Loucy (cell line): ENCODE results near the gene STK25.

Source experiments
- EZH2phosphoT487 ChIP-seq: fragments of 200-600 bp; IDR thresholded peaks from 2 replicates; pipeline ENCODE4 v1.6.1; 2018; ENCODE audit warnings: antibody characterized with exemption, mild to moderate bottlenecking, moderate library complexity, borderline replicate concordance
- TF ChIP-seq, protein P1 (sequence below): fragments of 200-600 bp; sonication (generic); conservative IDR thresholded peaks from 2 replicates; pipeline ENCODE4 v1.5.1; 2014; ENCODE audit warnings: mild to moderate bottlenecking, antibody characterized with exemption, low read length

DNA sequence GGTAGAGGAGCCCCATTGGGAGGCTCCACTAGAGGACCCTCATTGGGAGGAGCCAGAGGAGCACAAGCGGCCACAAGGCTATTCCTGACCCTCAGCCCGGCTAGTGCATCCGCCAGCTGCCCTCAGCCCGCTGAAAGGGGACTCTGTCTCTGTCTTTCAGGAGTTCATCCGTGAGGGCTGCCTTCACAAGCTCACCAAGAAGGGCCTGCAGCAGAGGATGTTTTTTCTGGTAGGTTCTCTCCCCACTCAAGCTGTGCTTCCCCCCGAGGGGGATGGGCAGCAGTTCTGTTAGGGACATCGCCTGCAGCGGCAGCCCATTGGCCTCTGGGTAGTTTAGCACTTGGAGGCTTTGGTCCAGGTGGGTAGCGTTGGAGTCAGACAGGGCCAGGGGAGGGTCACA lies 25.1 kb downstream of the STK25 start:
- TF ChIP-seq, protein P1, sequence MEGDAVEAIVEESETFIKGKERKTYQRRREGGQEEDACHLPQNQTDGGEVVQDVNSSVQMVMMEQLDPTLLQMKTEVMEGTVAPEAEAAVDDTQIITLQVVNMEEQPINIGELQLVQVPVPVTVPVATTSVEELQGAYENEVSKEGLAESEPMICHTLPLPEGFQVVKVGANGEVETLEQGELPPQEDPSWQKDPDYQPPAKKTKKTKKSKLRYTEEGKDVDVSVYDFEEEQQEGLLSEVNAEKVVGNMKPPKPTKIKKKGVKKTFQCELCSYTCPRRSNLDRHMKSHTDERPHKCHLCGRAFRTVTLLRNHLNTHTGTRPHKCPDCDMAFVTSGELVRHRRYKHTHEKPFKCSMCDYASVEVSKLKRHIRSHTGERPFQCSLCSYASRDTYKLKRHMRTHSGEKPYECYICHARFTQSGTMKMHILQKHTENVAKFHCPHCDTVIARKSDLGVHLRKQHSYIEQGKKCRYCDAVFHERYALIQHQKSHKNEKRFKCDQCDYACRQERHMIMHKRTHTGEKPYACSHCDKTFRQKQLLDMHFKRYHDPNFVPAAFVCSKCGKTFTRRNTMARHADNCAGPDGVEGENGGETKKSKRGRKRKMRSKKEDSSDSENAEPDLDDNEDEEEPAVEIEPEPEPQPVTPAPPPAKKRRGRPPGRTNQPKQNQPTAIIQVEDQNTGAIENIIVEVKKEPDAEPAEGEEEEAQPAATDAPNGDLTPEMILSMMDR, result no peak
- no peak for TF ChIP-seq EZH2phosphoT487
